OCI-LY3 (cell line): ENCODE results near the gene LARGE1.

Experiments
- EZH2phosphoT487 ChIP-seq: fragments of 200-600 bp; shearing (Covaris generic); IDR thresholded peaks from 2 replicates; pipeline ENCODE4 v1.6.1; 2018; ENCODE audit warnings: antibody characterized with exemption, mixed run types, low read depth
- TF ChIP-seq, protein P1 (sequence below): fragments of 200-600, 300-600 bp; sonication (generic); IDR thresholded peaks from 2 replicates; pipeline ENCODE4 v1.5.1; 2014; ENCODE audit warnings: antibody characterized with exemption, low read length, low read depth

DNA sequence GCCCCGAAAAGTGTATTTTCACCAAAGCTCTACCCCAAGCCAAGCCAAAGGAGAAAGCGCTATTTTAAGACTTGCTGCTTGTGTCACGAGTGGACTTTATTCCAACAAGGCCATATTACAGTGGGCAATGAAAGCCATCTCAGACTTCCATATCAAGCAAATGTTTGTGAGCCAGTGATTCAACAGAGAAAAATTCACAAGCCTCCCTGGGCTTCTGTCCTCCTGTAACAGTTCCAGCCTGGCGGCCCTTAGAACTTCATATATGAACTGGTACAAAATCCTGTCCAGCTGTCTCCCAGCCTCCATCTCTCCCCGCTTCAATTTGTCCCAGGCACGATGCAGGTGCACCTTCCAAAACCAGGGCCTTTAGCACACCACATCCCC is 11.2 kb downstream of the LARGE1 start:
- TF ChIP-seq, protein P1, sequence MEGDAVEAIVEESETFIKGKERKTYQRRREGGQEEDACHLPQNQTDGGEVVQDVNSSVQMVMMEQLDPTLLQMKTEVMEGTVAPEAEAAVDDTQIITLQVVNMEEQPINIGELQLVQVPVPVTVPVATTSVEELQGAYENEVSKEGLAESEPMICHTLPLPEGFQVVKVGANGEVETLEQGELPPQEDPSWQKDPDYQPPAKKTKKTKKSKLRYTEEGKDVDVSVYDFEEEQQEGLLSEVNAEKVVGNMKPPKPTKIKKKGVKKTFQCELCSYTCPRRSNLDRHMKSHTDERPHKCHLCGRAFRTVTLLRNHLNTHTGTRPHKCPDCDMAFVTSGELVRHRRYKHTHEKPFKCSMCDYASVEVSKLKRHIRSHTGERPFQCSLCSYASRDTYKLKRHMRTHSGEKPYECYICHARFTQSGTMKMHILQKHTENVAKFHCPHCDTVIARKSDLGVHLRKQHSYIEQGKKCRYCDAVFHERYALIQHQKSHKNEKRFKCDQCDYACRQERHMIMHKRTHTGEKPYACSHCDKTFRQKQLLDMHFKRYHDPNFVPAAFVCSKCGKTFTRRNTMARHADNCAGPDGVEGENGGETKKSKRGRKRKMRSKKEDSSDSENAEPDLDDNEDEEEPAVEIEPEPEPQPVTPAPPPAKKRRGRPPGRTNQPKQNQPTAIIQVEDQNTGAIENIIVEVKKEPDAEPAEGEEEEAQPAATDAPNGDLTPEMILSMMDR = no peak
- TF ChIP-seq EZH2phosphoT487 = no peak
